GM20431 (cell line): ENCODE results near the gene HSFY1.
"Not testable (repeated sequence)": the region's sequence is repeated elsewhere in the genome, so short reads cannot be mapped to it uniquely, and the experiment has no call there.

ENCODE experiments used
- in situ Hi-C: fragments of 300-500 bp; cut with MseI, MboI; formaldehyde crosslinking; loops from one replicate; pipeline ENCODE4 v1.15.0; 2020; ENCODE audit warnings: low sequenced_read_pairs; ENCODE audit not compliant: unreplicated experiment

The HSFY1 gene

GRCh38 chrY:18546420-18546819, at the start of gene HSFY1:
TSS of gene HSFY1 (plus strand) at chrY:18546720. CDS start at chrY:18546788, 68 bp downstream.
- in situ Hi-C loops, result not testable (repeated sequence)

GRCh38 chrY:18504266-18504665, 42.3 kb upstream of the HSFY1 start:
- in situ Hi-C loops, result not testable (repeated sequence)

- in situ Hi-C loops, result not testable (repeated sequence)
Measured at GRCh38 chrY:18530995-18531655, 15.4 kb upstream of the HSFY1 start.

GRCh38 chrY:18538952-18539351, 7.6 kb upstream of the HSFY1 start:
- in situ Hi-C loops, result not testable (repeated sequence)

GRCh38 chrY:18553132-18553531, 6.6 kb downstream of the HSFY1 start:
- in situ Hi-C loops, result not testable (repeated sequence)

- in situ Hi-C loops, result not testable (repeated sequence)
Measured at GRCh38 chrY:18565915-18566314, 19.4 kb downstream of the HSFY1 start.
